HT-29 (cell line): ENCODE measurements around the gene HOXB5. TPM values are rescaled to one million over a fixed set of nuclear protein-coding genes. Genes with fewer than 3 reads are reported as not detected.

Source experiments
- DNase-seq: peaks from one replicate; pipeline ENCODE4 v3.0.0-alpha.2; 2015; ENCODE audit warnings: low spot score
- total RNA-seq: library from RNA; depleted of rRNA; stranded (reverse); fragments of >200 nt; shearing (Covaris generic); gene quantifications from 2 replicates; pipeline ENCODE4 v1.2.3, GENCODE V29; 2014

HOXB5 gene
- total RNA-seq, 1 experiment from 2014 or later = 7.5 TPM

- DNase-seq = peak; percentile 55
These were observed 30.2 kb downstream of the HOXB5 start for GRCh38 chr17:48563385-48563838.

GRCh38 chr17:48562934-48563333, 30.6 kb downstream of the HOXB5 start:
- DNase-seq = no peak

GRCh38 chr17:48561884-48562810, 31.4 kb downstream of the HOXB5 start:
- peak; percentile 94 for DNase-seq

GRCh38 chr17:48559840-48560817, 33.5 kb downstream of the HOXB5 start:
- peak; percentile 25 for DNase-seq

- peak; percentile 39 for DNase-seq
These were observed 34.3 kb downstream of the HOXB5 start for GRCh38 chr17:48559122-48559839.

GRCh38 chr17:48558831-48559121, 34.8 kb downstream of the HOXB5 start:
- peak; percentile 9 for DNase-seq

- no peak for DNase-seq
These were observed 35.3 kb downstream of the HOXB5 start for GRCh38 chr17:48558057-48558830.

- peak; percentile 59 for DNase-seq
These were observed 36.8 kb downstream of the HOXB5 start for GRCh38 chr17:48556576-48557401.

- no peak for DNase-seq
These were observed 37.4 kb downstream of the HOXB5 start for GRCh38 chr17:48556229-48556575.

- DNase-seq = peak; percentile 73
These were observed 38.0 kb downstream of the HOXB5 start for GRCh38 chr17:48555258-48556228.

GRCh38 chr17:48554412-48555257, 38.9 kb downstream of the HOXB5 start:
- no peak for DNase-seq

- no peak for DNase-seq
These were observed 39.8 kb downstream of the HOXB5 start for GRCh38 chr17:48553826-48554225.

GRCh38 chr17:48553190-48553547, 40.4 kb downstream of the HOXB5 start:
- DNase-seq = no peak

GRCh38 chr17:48552466-48553189, 41.0 kb downstream of the HOXB5 start:
- DNase-seq = no peak

- no peak for DNase-seq
These were observed 41.7 kb downstream of the HOXB5 start for GRCh38 chr17:48551596-48552465.

GRCh38 chr17:48551214-48551555, 42.4 kb downstream of the HOXB5 start:
- no peak for DNase-seq
